NCI-H526 (cell line): Measurements from ENCODE around the gene CRIP2.

ENCODE experiments used
- DNase-seq, 2 experiments: peaks; one replicate each; lab custom pipeline; 2025; lab: John Stamatoyannopoulos, UW

CRIP2 gene

GRCh38 chr14:105498430-105499255 is 24.0 kb downstream of the CRIP2 start:
- no peak for DNase-seq

- DNase-seq, result no peak
Measured at GRCh38 chr14:105499256-105500035, 24.8 kb downstream of the CRIP2 start.

GRCh38 chr14:105500036-105500725 is 25.6 kb downstream of the CRIP2 start:
- no peak for DNase-seq

- no peak for DNase-seq
Measured at GRCh38 chr14:105500726-105501101, 26.1 kb downstream of the CRIP2 start.

GRCh38 chr14:105501504-105502291 is 27.1 kb downstream of the CRIP2 start:
- no peak for DNase-seq

GRCh38 chr14:105502446-105503295 is 28.1 kb downstream of the CRIP2 start:
- no peak for DNase-seq

GRCh38 chr14:105503296-105503640 is 28.6 kb downstream of the CRIP2 start:
- DNase-seq, result no peak

GRCh38 chr14:105503935-105504692 is 29.5 kb downstream of the CRIP2 start:
- no peak for DNase-seq

- DNase-seq, result no peak
Measured at GRCh38 chr14:105505101-105505500, 30.5 kb downstream of the CRIP2 start.

GRCh38 chr14:105507247-105507646 is 32.6 kb downstream of the CRIP2 start:
- DNase-seq, result no peak

- DNase-seq, result no peak
Measured at GRCh38 chr14:105508069-105508468, 33.4 kb downstream of the CRIP2 start.

GRCh38 chr14:105508601-105509000 is 34.0 kb downstream of the CRIP2 start:
- DNase-seq, result no peak

- no peak for DNase-seq
Measured at GRCh38 chr14:105517096-105517495, 42.5 kb downstream of the CRIP2 start.

GRCh38 chr14:105519946-105520698 is 45.5 kb downstream of the CRIP2 start:
- DNase-seq, result peak; percentile 46 to 60

GRCh38 chr14:105525326-105525725 is 50.7 kb downstream of the CRIP2 start:
- DNase-seq, result no peak

- peak in 1 of 2 experiments; percentile 55 for DNase-seq
Measured at GRCh38 chr14:105525861-105526775, 51.5 kb downstream of the CRIP2 start, which contains the start of gene TMEM121. TSS of gene TMEM121 (plus strand) at chr14:105526583. CDS start at chr14:105528835, 2,252 bp downstream.

GRCh38 chr14:105526776-105527380 is 52.3 kb downstream of the CRIP2 start:
- DNase-seq, result peak in 1 of 2 experiments; percentile 39

- no peak for DNase-seq
Measured at GRCh38 chr14:105527381-105527825, 52.8 kb downstream of the CRIP2 start.
